AG04450 (cell line): ENCODE data around the gene ELMOD3. TPM values are rescaled to one million over a fixed set of nuclear protein-coding genes. Genes with fewer than 3 reads are reported as not detected.

Experiments used
- CTCF ChIA-PET: fragments of 300-600, 350-600 bp; formaldehyde crosslinking; extraction: SDS; loops from one replicate; lab custom pipeline; 2022; ENCODE audit warnings: antibody characterized with exemption, inconsistent platforms; lab: Charles Lee
- POLR2A ChIA-PET: fragments of 350-600 bp; formaldehyde crosslinking; extraction: SDS; loops from one replicate; lab custom pipeline; 2021; ENCODE audit warnings: antibody characterized with exemption, inconsistent platforms; lab: Yijun Ruan, JAX
- DNase-seq: peaks from one replicate; pipeline ENCODE4 v3.0.0-alpha.2; 2011; ENCODE audit warnings: low read depth, low spot score
- H3K27ac ChIP-seq: one replicate; pipeline ENCODE4 v1.5.1; 2012; ENCODE audit warnings: low read depth, low read length, control low read depth
- H3K27me3 ChIP-seq: one replicate; pipeline ENCODE4 v1.6.0; 2012; ENCODE audit warnings: low read length; ENCODE audit not compliant: control insufficient read depth, insufficient read depth
- H3K4me3 ChIP-seq: 2 replicates; pipeline ENCODE4 v1.5.1; 2011; ENCODE audit warnings: mild to moderate bottlenecking, low read depth, low read length, control low read depth
- H3K9me3 ChIP-seq: 2 replicates; pipeline ENCODE4 v1.5.1; 2012; ENCODE audit warnings: low read length; ENCODE audit not compliant: control insufficient read depth, insufficient read depth
- CTCF ChIP-seq: IDR thresholded peaks from 2 replicates; pipeline ENCODE4 v1.5.1; 2011; ENCODE audit warnings: low read depth, low read length, control low read depth, inconsistent platforms
- polyA plus RNA-seq: library from polyadenylated mRNA; depleted of rRNA; stranded (reverse); fragments of >200 nt; gene quantifications from 2 replicates; pipeline ENCODE4 v1.2.3, GENCODE V29; 2011

Gene ELMOD3
- polyA plus RNA-seq, 1 experiment = 17.8 TPM

GRCh38 chr2:85433511-85434089 is 79.0 kb downstream of the ELMOD3 start:
- H3K27ac ChIP-seq = peak overlapping the region; percentile 73
- H3K27me3 ChIP-seq = no peaks in the 10 kb centered on the region
- ChIA-PET POLR2A (interaction anchor here (0.7 to 6.2 kb wide), 8 partner anchors 10 to 116 kb away, joined by 3 to 81 read pairs (median 4); partner anchors contain the start of genes ELMOD3, MAT2A and RETSAT), CTCF (no interaction called here)
- peak; percentile 93 for DNase-seq
- no peak for TF ChIP-seq CTCF
- H3K9me3 ChIP-seq = no peaks in the 10 kb centered on the region; the same call in 1 of the 2 replicates
- H3K4me3 ChIP-seq = no peak overlapping the region

DNA sequence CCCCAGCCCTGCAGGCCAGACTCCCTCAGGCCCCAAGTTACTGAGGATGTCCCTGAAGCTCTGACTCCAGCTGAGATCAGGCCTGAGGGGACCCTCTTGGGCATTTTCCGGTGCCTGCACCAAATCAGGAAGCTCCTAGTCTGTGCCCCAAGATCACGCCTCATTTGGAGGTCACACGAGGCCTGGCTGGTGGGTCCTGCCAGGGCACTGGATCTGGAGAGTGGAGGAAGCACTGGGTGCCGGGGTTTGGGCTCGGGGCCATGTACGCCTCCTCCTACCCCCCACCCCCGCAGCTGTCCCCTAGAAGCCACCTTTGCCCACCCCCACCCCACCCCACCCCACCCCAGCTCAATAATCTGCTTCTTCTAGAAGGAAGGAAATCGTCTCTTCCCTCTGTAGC is 80.1 kb downstream of the ELMOD3 start:
- Histone ChIP-seq H3K9me3 (no peaks in the 10 kb centered on the region; the same call in 1 of the 2 replicates), H3K27me3 (no peaks in the 10 kb centered on the region), H3K4me3 (no peak overlapping the region), H3K27ac (no peak overlapping the region)
- no peak for TF ChIP-seq CTCF
- DNase-seq = no peak
- POLR2A ChIA-PET = interaction anchor here (0.7 to 6.2 kb wide), 3 partner anchors 13 to 105 kb away, joined by 3 to 81 read pairs (median 8); partner anchors contain the start of gene MAT2A
- CTCF ChIA-PET = no interaction called here

DNA sequence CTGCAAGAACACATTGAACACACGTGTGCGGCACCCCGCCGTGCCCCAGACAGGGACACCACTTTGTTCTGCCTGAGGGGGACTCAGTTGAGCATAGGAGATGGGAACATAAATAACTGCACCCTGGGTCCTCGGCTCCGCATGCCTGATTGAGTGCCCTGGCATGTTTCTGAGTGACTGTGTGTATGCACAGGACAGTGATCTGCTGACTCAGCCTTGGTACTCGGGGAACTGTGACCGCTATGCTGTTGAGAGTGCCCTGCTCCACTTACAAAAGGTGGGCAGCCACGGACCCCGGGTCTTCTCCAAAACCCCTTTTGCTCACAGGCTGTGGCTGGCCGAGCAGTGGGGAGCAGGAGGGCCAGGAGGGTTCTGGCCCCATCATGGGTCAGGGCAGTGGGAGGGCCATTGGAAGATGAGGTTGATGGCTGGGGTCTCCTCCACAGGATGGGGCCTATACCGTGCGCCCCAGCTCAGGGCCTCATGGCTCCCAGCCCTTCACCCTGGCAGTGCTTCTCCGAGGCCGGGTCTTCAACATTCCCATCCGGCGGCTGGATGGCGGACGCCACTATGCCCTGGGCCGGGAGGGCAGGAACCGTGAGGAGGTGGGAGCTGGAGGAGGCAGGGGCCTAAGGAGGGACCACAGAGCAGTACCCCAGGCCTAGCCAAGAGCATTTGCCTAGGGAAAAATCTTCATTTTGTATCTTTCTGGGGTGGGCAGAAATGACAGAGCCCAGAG is 80.8 kb downstream of the ELMOD3 start:
- no peak for TF ChIP-seq CTCF
- DNase-seq = no peak
- ChIA-PET POLR2A (interaction anchor here (0.7 to 6.2 kb wide), 2 partner anchors 71 to 104 kb away, joined by 3 to 81 read pairs; partner anchors contain the start of gene MAT2A), CTCF (no interaction called here)
- no peaks in the 10 kb centered on the region; the same call in 1 of the 2 replicates for H3K9me3 ChIP-seq
- H3K4me3 ChIP-seq = no peak overlapping the region
- no peaks in the 10 kb centered on the region for H3K27me3 ChIP-seq
- H3K27ac ChIP-seq = no peak overlapping the region

DNA sequence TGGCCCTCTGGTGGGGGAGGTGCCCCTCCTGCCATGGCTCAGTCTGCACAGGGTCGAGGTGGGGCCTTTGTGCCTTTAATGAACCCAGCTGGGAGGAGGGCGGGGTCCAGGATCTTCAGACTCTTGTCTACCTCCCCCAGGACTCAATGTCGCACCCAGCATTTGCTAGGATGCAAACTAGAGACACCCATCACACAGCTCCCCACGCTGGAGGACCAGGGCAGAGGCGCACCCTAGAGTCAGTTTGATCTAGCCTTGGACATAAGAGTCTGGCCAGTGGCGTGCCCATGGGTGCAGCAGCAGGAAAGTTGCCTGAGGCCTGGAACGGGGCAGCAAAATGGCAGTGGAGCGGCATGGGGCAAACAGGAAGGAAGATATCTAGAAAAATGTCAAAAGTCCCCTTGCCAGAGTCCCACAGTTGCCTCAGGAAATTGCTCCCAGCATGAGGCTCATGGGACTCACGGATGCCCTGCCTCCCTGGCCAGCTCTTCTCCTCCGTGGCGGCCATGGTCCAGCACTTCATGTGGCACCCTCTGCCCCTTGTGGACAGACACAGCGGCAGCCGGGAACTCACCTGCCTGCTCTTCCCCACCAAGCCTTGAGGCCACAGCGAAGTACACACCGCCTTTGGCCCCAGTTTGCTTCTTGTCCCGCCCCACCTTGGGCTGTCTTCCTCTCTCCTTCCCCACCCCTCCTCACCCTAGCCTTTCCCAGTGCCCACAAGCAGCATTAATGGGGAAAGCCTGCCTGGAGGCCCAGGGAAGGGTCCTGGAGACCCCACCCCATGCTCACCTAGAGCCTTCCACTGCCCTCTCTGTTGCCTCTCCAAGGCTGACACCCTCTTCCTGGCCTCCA is 81.6 kb downstream of the ELMOD3 start:
- ChIA-PET CTCF (no interaction called here), POLR2A (interaction anchor here (1.2 to 6.2 kb wide), 2 partner anchors 70 to 104 kb away, joined by 3 to 81 read pairs; partner anchors contain the start of gene MAT2A)
- Histone ChIP-seq H3K9me3 (no peaks in the 10 kb centered on the region), H3K27ac (peak overlapping the region; percentile 70), H3K27me3 (no peaks in the 10 kb centered on the region), H3K4me3 (no peak overlapping the region)
- no peak for TF ChIP-seq CTCF
- DNase-seq = no peak
